CD14-positive monocyte (primary cell): Measurements from ENCODE around the gene TGFA. TPM values are rescaled to one million over a fixed set of nuclear protein-coding genes. Genes with fewer than 3 reads are reported as not detected.
A peak's percentile ranks its signal among the peaks of the same experiment; 100 is the strongest.

ENCODE experiments used
- DNase-seq, 3 donors: peaks; one replicate each; pipeline ENCODE4 v3.0.0-alpha.2; 2011 to 2022
- H2AFZ ChIP-seq: 2 replicates; pipeline ENCODE4 v1.6.0; 2012; ENCODE audit warnings: mild to moderate bottlenecking, low read depth, low read length, inconsistent platforms; ENCODE audit not compliant: insufficient read depth, poor library complexity, severe bottlenecking
- H3K27ac ChIP-seq, 2 donors: 1 replicate in 1 of 2; 2 replicates in 1 of 2; pipeline ENCODE4 v1.5.1; 2012 to 2013; ENCODE audit warnings: low read length in 2 of 2, control low read depth in 1 of 2, inconsistent platforms in 1 of 2, low read depth in 1 of 2, mild to moderate bottlenecking in 1 of 2
- H3K27me3 ChIP-seq, 2 donors: one replicate each; pipeline versions ENCODE4 v1.6.0 to v1.6.1; 2011 to 2013; ENCODE audit warnings: low read length in 2 of 2; ENCODE audit not compliant: control insufficient read depth in 2 of 2, insufficient read depth in 2 of 2
- H3K36me3 ChIP-seq, 2 donors: replicated peaks in 1 of 2; 1 replicate in 1 of 2; 2 replicates in 1 of 2; pipeline versions ENCODE4 v1.5.1 to v1.6.1; 2012 to 2013; ENCODE audit warnings: low read length in 2 of 2, control low read depth in 1 of 2, inconsistent platforms in 1 of 2, mild to moderate bottlenecking in 1 of 2; ENCODE audit not compliant: insufficient read depth in 2 of 2, control insufficient read depth in 1 of 2
- H3K4me1 ChIP-seq, 2 donors: 1 replicate in 1 of 2; 2 replicates in 1 of 2; pipeline versions ENCODE4 v1.5.1 to v1.6.1; 2012 to 2013; ENCODE audit warnings: low read length in 2 of 2, control low read depth in 1 of 2, inconsistent platforms in 1 of 2, mild to moderate bottlenecking in 1 of 2, moderate library complexity in 1 of 2; ENCODE audit not compliant: insufficient read depth in 2 of 2, control insufficient read depth in 1 of 2
- H3K4me2 ChIP-seq: replicated peaks from 2 replicates; pipeline ENCODE3; 2012; ENCODE audit warnings: low read length, moderate library complexity, mild to moderate bottlenecking; ENCODE audit not compliant: poor library complexity, severe bottlenecking; ENCODE audit errors: extremely low read depth
- H3K4me3 ChIP-seq, 3 experiments: fragments of 200-600 bp in 1 of 3; sonication (generic) in 1 of 3; replicated peaks in 1 of 3; 1 replicate in 2 of 3; 2 replicates in 1 of 3; pipeline ENCODE4 v1.5.1; 2011 to 2013; ENCODE audit warnings: low read length in 3 of 3, mild to moderate bottlenecking in 3 of 3, control low read depth in 2 of 3, low read depth in 2 of 3, inconsistent platforms in 1 of 3, moderate library complexity in 1 of 3
- H3K79me2 ChIP-seq: 2 replicates; pipeline ENCODE4 v1.6.0; 2012; ENCODE audit warnings: mild to moderate bottlenecking, control low read depth, inconsistent platforms, low read length, moderate library complexity; ENCODE audit not compliant: insufficient read depth
- H3K9ac ChIP-seq: 2 replicates; pipeline ENCODE4 v1.6.0; 2017; ENCODE audit warnings: low read length, mild to moderate bottlenecking; ENCODE audit not compliant: insufficient read depth, poor library complexity, severe bottlenecking
- H3K9me3 ChIP-seq, 2 donors: replicated peaks in 1 of 2; 1 replicate in 1 of 2; 2 replicates in 1 of 2; pipeline versions ENCODE4 v1.5.1 to v1.6.1; 2012 to 2013; ENCODE audit warnings: low read length in 2 of 2, control low read depth in 1 of 2; ENCODE audit not compliant: control insufficient read depth in 1 of 2, insufficient read depth in 1 of 2
- H4K20me1 ChIP-seq: 2 replicates; pipeline ENCODE4 v1.6.0; 2012; ENCODE audit warnings: mild to moderate bottlenecking, low read length, control low read depth, moderate library complexity; ENCODE audit not compliant: insufficient read depth
- H3K27ac Mint-ChIP-seq, 7 donors: one replicate each; pipeline ENCODE4 v1.8.0; 2020; ENCODE audit warnings: mild to moderate bottlenecking in 7 of 7, mixed read lengths in 7 of 7, moderate library complexity in 6 of 7, inconsistent platforms in 2 of 7
- H3K27me3 Mint-ChIP-seq, 3 donors: one replicate each; pipeline ENCODE4 v1.8.0; 2021 to 2022; ENCODE audit warnings: low read depth in 3 of 3, mild to moderate bottlenecking in 3 of 3, mixed read lengths in 3 of 3, moderate library complexity in 3 of 3, inconsistent platforms in 1 of 3
- H3K36me3 Mint-ChIP-seq, 2 donors: one replicate each; pipeline ENCODE4 v1.8.0; 2020; ENCODE audit warnings: mixed read lengths in 2 of 2, inconsistent platforms in 1 of 2, mild to moderate bottlenecking in 1 of 2
- H3K4me1 Mint-ChIP-seq: one replicate; pipeline ENCODE4 v1.8.0; 2020; ENCODE audit warnings: mild to moderate bottlenecking, mixed read lengths
- H3K4me3 Mint-ChIP-seq, 2 donors: one replicate each; pipeline ENCODE4 v1.8.0; 2020; ENCODE audit warnings: mild to moderate bottlenecking in 2 of 2, mixed read lengths in 2 of 2, moderate library complexity in 1 of 2
- H3K9me3 Mint-ChIP-seq, 7 donors: one replicate each; pipeline ENCODE4 v1.8.0; 2020 to 2022; ENCODE audit warnings: mixed read lengths in 7 of 7, mild to moderate bottlenecking in 6 of 7, moderate library complexity in 6 of 7, inconsistent platforms in 2 of 7
- WGBS: methylation state at CpG from one replicate; pipeline ENCODE4 v1.1.5; 2013; ENCODE audit warnings: missing lambda C conversion rate; ENCODE audit not compliant: insufficient coverage; 5-methylcytosine and 5-hydroxymethylcytosine counted together
- intact Hi-C, 2 donors: fragments of 100-400 bp; cut with micrococcal nuclease; formaldehyde crosslinking; loops; one replicate each; pipeline versions ENCODE4 v1.15.0 to v1.15.1; 2023
- polyA plus RNA-seq, 3 donors: library from polyadenylated mRNA; depleted of rRNA in 1 of 3; unstranded in 2 of 3; stranded (reverse) in 1 of 3; fragments of 300-500 nt in 2 of 3; fragments of >200 nt in 1 of 3; fragmentation: Illumina TruSeq in 2 of 3; gene quantifications; 1 replicate in 2 of 3; 2 replicates in 1 of 3; pipeline ENCODE4 v1.2.3, GENCODE V29; 2012 to 2021
- TF ChIP-seq, protein P1 (sequence below): fragments of 200-600 bp; IDR thresholded peaks from one replicate; pipeline ENCODE4 v1.8.0; 2022; ENCODE audit warnings: antibody characterized with exemption, mild to moderate bottlenecking

Gene TGFA
- polyA plus RNA-seq, 3 donors = 1.7 to 2.5 (median 1.7) TPM

DNA sequence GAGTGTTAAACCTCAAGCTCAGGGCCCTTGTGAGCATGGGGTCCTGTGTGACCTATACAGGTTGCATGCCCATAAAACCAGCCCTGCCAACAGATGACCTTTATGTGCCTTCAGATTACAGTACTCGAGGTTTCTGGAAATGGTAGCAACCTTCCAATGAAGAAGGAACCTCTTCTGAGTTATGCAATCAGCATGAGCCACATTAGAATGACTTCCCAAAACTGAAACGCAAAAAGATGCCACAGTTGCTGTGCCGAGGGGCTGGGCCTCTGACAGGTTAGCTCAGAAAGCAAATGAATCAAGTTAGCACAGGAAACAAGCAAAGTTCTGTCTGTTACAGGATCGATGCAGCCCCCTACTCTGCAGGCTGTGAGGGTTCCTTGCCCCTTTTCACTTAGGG, 37.7 kb downstream of the TGFA start:
- H3K27me3 Mint-ChIP-seq = peaks cover 0 to 4% (median 0%) of the 10 kb centered on the region in 3 donors
- peak overlapping the region in 1 of 2 donors; percentile 78 for H3K4me3 Mint-ChIP-seq
- DNase-seq = peak; percentile 86 to 90 (median 88)
- H2AFZ ChIP-seq = no peak overlapping the region
- no peaks in the 10 kb centered on the region for H4K20me1 ChIP-seq
- H3K4me3 ChIP-seq = peak overlapping the region in 1 of 3 experiments; percentile 47
- TF ChIP-seq, protein P1, sequence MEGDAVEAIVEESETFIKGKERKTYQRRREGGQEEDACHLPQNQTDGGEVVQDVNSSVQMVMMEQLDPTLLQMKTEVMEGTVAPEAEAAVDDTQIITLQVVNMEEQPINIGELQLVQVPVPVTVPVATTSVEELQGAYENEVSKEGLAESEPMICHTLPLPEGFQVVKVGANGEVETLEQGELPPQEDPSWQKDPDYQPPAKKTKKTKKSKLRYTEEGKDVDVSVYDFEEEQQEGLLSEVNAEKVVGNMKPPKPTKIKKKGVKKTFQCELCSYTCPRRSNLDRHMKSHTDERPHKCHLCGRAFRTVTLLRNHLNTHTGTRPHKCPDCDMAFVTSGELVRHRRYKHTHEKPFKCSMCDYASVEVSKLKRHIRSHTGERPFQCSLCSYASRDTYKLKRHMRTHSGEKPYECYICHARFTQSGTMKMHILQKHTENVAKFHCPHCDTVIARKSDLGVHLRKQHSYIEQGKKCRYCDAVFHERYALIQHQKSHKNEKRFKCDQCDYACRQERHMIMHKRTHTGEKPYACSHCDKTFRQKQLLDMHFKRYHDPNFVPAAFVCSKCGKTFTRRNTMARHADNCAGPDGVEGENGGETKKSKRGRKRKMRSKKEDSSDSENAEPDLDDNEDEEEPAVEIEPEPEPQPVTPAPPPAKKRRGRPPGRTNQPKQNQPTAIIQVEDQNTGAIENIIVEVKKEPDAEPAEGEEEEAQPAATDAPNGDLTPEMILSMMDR = no peak
- no peaks in the 10 kb centered on the region for H3K79me2 ChIP-seq
- H3K4me2 ChIP-seq = peak overlapping the region; percentile 59
- peaks cover 41 to 44% of the 10 kb centered on the region in 2 donors for H3K4me1 ChIP-seq
- no peaks in the 10 kb centered on the region for H3K36me3 ChIP-seq
- peak overlapping the region; percentile 91 to 99 (median 98) for H3K27ac Mint-ChIP-seq
- peaks cover 0 to 5% of the 10 kb centered on the region in 2 donors for H3K36me3 Mint-ChIP-seq
- H3K4me1 Mint-ChIP-seq = peaks cover 44% of the 10 kb centered on the region
- intact Hi-C loops = no loop called here
- H3K27ac ChIP-seq = peak overlapping the region; percentile 81 to 97
- peaks cover 0 to 3% (median 0%) of the 10 kb centered on the region in 7 donors for H3K9me3 Mint-ChIP-seq
- no peaks in the 10 kb centered on the region for H3K27me3 ChIP-seq
- no peaks in the 10 kb centered on the region for H3K9me3 ChIP-seq
- 0% methylated on average over 3 of the region's 4 CpGs for WGBS
- H3K9ac ChIP-seq = peak overlapping the region; percentile 67

DNA sequence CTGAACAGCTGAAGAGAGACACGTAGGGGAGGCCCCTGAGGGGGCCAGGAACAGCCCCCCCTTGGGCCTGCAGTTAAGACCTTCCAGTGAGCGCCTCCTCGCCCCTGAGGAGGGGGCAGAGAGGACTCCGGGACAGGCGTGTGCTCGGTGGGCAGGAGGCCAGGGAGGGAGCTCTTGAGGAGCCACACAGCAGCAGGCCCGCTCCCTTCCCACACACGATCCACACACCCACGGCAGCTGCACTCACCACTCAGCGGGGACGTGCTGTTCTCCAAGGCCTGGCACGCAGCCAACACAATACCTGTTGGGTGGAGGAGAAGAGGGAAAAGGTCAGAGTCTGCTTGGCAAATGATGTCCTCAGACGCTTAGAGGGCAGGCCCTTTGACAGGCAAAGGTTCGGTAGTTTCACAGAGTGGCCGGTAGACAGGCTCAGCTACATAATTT, 39.0 kb downstream of the TGFA start:
- Histone ChIP-seq H3K36me3 (no peaks in the 10 kb centered on the region), H4K20me1 (no peaks in the 10 kb centered on the region), H3K79me2 (no peaks in the 10 kb centered on the region), H3K4me2 (no peak overlapping the region), H3K4me1 (peaks cover 50% of the 10 kb centered on the region in 2 donors), H3K9me3 (no peaks in the 10 kb centered on the region), H3K9ac (no peak overlapping the region), H3K27me3 (no peaks in the 10 kb centered on the region), H2AFZ (no peak overlapping the region), H3K27ac (no peak overlapping the region), H3K4me3 (no peak overlapping the region)
- no peak for DNase-seq
- TF ChIP-seq, protein P1 = no peak
- intact Hi-C loops = loop anchor here in 1 of 2 donors (5.0 kb wide), 1 partner anchor 38 kb away; the partner anchor contains the start of gene TGFA
- Mint-ChIP-seq H3K4me3 (no peak overlapping the region), H3K9me3 (peaks cover 0 to 3% (median 0%) of the 10 kb centered on the region in 7 donors), H3K36me3 (peaks cover 0 to 8% of the 10 kb centered on the region in 2 donors), H3K27ac (peak overlapping the region in 2 of 7 donors; percentile 43 to 75), H3K27me3 (peaks cover 0 to 4% (median 0%) of the 10 kb centered on the region in 3 donors), H3K4me1 (peaks cover 56% of the 10 kb centered on the region)
- 84% methylated on average over 5 of the region's 15 CpGs for WGBS
